K562 (cell line): ENCODE data around the gene KCNMB3. TPM values are rescaled to one million over a fixed set of nuclear protein-coding genes. Genes with fewer than 3 reads are reported as not detected.

Experiments used
- ATAC-seq: fragments of 200-7000 bp; cut with Tn5 transposase; 3 replicates; pipeline ENCODE4 v1.9.1; 2020; ENCODE audit warnings: moderate library complexity
- BruUV-seq: library from RNA; stranded (reverse); fragments of 400-500 nt; replicated peaks from 2 replicates; lab custom pipeline; 2021; lab: Mats Ljungman, UMichigan
- CTCF ChIA-PET: fragments of 300-600 bp; formaldehyde crosslinking; extraction: SDS; loops from one replicate; lab custom pipeline; 2021; ENCODE audit warnings: low intra/inter-chr PET ratio; lab: Yijun Ruan, JAX
- POLR2A ChIA-PET: fragments of 300-600, 350-650 bp; sonication (Branson Sonifier 250); formaldehyde crosslinking; extraction: SDS; loops from one replicate; lab custom pipeline; 2021; ENCODE audit warnings: antibody characterized with exemption, inconsistent platforms; lab: Yijun Ruan, JAX
- DNase-seq, 4 experiments: peaks; one replicate each; pipeline versions ENCODE4 v3.0.0 to v3.0.0-alpha.2; 2011 to 2018; ENCODE audit warnings: low spot score in 3 of 4, mixed read lengths in 3 of 4; ENCODE audit errors: extremely low read depth in 1 of 4
- FAIRE-seq: peaks from 2 replicates; lab custom pipeline; 2011; peaks lifted over from hg19 to GRCh38; lab: Jason Lieb, UNC
- H2AFZ ChIP-seq: 2 replicates; pipeline ENCODE4 v1.6.0; 2011; ENCODE audit warnings: low read depth, low read length, control low read depth, inconsistent platforms
- H3K27ac ChIP-seq: fragments of 200-600 bp; 3 replicates; pipeline ENCODE4 v1.8.0; 2011; ENCODE audit warnings: low read depth, mild to moderate bottlenecking, control low read depth, inconsistent platforms, low read length, moderate library complexity, mixed read lengths; ENCODE audit errors: extremely low read depth
- H3K27me3 ChIP-seq, 2 experiments: fragments of 300-600 bp in 1 of 2; 2 replicates in 1 of 2; 3 replicates in 1 of 2; pipeline versions ENCODE4 v1.6.0 to v1.8.0; 2011; ENCODE audit warnings: inconsistent platforms in 2 of 2, low read length in 2 of 2, mild to moderate bottlenecking in 1 of 2, mixed read lengths in 1 of 2, moderate library complexity in 1 of 2; ENCODE audit not compliant: control insufficient read depth in 2 of 2, insufficient read depth in 2 of 2
- H3K36me3 ChIP-seq: fragments of 300-600 bp; 3 replicates; pipeline ENCODE4 v1.8.0; 2011; ENCODE audit warnings: mild to moderate bottlenecking, low read length, inconsistent platforms; ENCODE audit not compliant: control insufficient read depth, insufficient read depth
- H3K4me1 ChIP-seq, 2 experiments: fragments of 200-600 bp in 1 of 2; replicated peaks in 1 of 2; 2 replicates in 1 of 2; 3 replicates in 1 of 2; pipeline versions ENCODE4 v1.5.1 to v1.8.0; 2011; ENCODE audit warnings: inconsistent platforms in 2 of 2, low read length in 2 of 2, mild to moderate bottlenecking in 1 of 2, mixed read lengths in 1 of 2, moderate library complexity in 1 of 2; ENCODE audit not compliant: control insufficient read depth in 2 of 2, insufficient read depth in 2 of 2
- H3K4me2 ChIP-seq: 2 replicates; pipeline ENCODE4 v1.6.1; 2011; ENCODE audit warnings: low read length, control low read depth, inconsistent platforms, mixed read lengths; ENCODE audit not compliant: insufficient read depth
- H3K4me3 ChIP-seq: fragments of 200-600 bp; sonication (generic), shearing (Covaris generic); 2 replicates; pipeline ENCODE4 v1.5.1; 2016; ENCODE audit warnings: control low read depth, inconsistent platforms
- H3K79me2 ChIP-seq: fragments of 200-600 bp; 3 replicates; pipeline ENCODE4 v1.8.0; 2011; ENCODE audit warnings: low read length, inconsistent platforms; ENCODE audit not compliant: control insufficient read depth, insufficient read depth
- H3K9ac ChIP-seq, 2 experiments: 2 replicates each; pipeline versions ENCODE4 v1.6.0 to v1.6.1; 2011; ENCODE audit warnings: low read depth in 2 of 2, low read length in 2 of 2, control low read depth in 1 of 2, inconsistent platforms in 1 of 2, mild to moderate bottlenecking in 1 of 2, mixed read lengths in 1 of 2; ENCODE audit not compliant: insufficient read depth in 1 of 2
- H3K9me1 ChIP-seq: one replicate; pipeline ENCODE4 v1.6.0; 2011; ENCODE audit warnings: inconsistent platforms, mild to moderate bottlenecking, low read length, moderate library complexity; ENCODE audit not compliant: control insufficient read depth, insufficient read depth
- H3K9me3 ChIP-seq: replicated peaks from 2 replicates; pipeline ENCODE4 v1.5.1; 2011; ENCODE audit warnings: low read depth, low read length, inconsistent platforms; ENCODE audit not compliant: control insufficient read depth, insufficient read depth
- H4K20me1 ChIP-seq: replicated peaks from 2 replicates; pipeline ENCODE4 v1.6.1; 2011; ENCODE audit warnings: low read length, inconsistent platforms, mixed read lengths; ENCODE audit not compliant: control insufficient read depth, insufficient read depth
- ARID1B ChIP-seq: fragments of 450-650 bp; IDR thresholded peaks from 2 replicates; pipeline ENCODE4 v1.6.1; 2016; ENCODE audit warnings: antibody characterized with exemption, mild to moderate bottlenecking, inconsistent platforms
- ATF1 ChIP-seq, 2 experiments: fragments of 450-650 bp in 1 of 2; IDR thresholded peaks; 2 replicates each; pipeline ENCODE4 v1.6.1; 2016; ENCODE audit warnings: missing compliant biosample characterization in 1 of 2, missing genetic modification characterization in 1 of 2
- CBX1 ChIP-seq: sonication (generic); IDR thresholded peaks from 2 replicates; pipeline ENCODE4 v1.6.1; 2016; ENCODE audit warnings: antibody characterized with exemption, low read depth, mild to moderate bottlenecking
- CHD1 ChIP-seq: fragments of 200-600 bp; sonication (generic); IDR thresholded peaks from one replicate; pipeline ENCODE4 v1.6.1; 2012; ENCODE audit warnings: mild to moderate bottlenecking, moderate library complexity, low read length, inconsistent platforms
- HNRNPUL1 ChIP-seq: fragments of 200-400 bp; formaldehyde crosslinking; IDR thresholded peaks from 2 replicates; pipeline ENCODE4 v1.6.1; 2017; ENCODE audit warnings: low read length
- ILF3 ChIP-seq: fragments of 450-650 bp; IDR thresholded peaks from 2 replicates; pipeline ENCODE4 v1.6.1; 2018; ENCODE audit warnings: antibody characterized with exemption, mild to moderate bottlenecking, moderate library complexity, borderline replicate concordance
- KDM1A ChIP-seq, 2 experiments: fragments of 450-650 bp; IDR thresholded peaks; 2 replicates each; pipeline ENCODE4 v1.6.1; 2016; ENCODE audit warnings: mild to moderate bottlenecking in 2 of 2
- NCOA1 ChIP-seq: fragments of 450-650 bp; IDR thresholded peaks from 2 replicates; pipeline ENCODE4 v1.6.1; 2016; ENCODE audit warnings: low read depth
- PML ChIP-seq: IDR thresholded peaks from 2 replicates; pipeline ENCODE4 v1.6.1; 2012; ENCODE audit warnings: low read length, inconsistent platforms
- SMARCA4 ChIP-seq: fragments of 450-650 bp; IDR thresholded peaks from 2 replicates; pipeline ENCODE4 v1.6.1; 2016
- SRSF7 ChIP-seq: fragments of 200-400 bp; formaldehyde crosslinking; optimal IDR thresholded peaks from 2 replicates; pipeline ENCODE3; 2017; ENCODE audit warnings: mild to moderate bottlenecking, low read depth, low read length
- TAL1 ChIP-seq: fragments of 450-650 bp; IDR thresholded peaks from 2 replicates; pipeline ENCODE4 v1.6.1; 2016; ENCODE audit warnings: mild to moderate bottlenecking
- TEAD4 ChIP-seq, 2 experiments: sonication (generic) in 1 of 2; formaldehyde crosslinking in 1 of 2; IDR thresholded peaks; 2 replicates each; pipeline versions ENCODE4 v1.6.1 to v1.8.0; 2012 to 2022; ENCODE audit warnings: borderline replicate concordance in 1 of 2, inconsistent platforms in 1 of 2, low read length in 1 of 2, mild to moderate bottlenecking in 1 of 2, missing genetic modification reagents in 1 of 2
- ZFP36 ChIP-seq: fragments of 150-350 bp; IDR thresholded peaks from 2 replicates; pipeline ENCODE4 v1.6.1; 2018; ENCODE audit warnings: low read length, low read depth; ENCODE audit not compliant: partially characterized antibody
- ZNF23 ChIP-seq: fragments of 250-450 bp; sonication (Bioruptor Pico); IDR thresholded peaks from 2 replicates; pipeline ENCODE4 v1.4.0; 2020; ENCODE audit warnings: mild to moderate bottlenecking
- WGBS: fragments of 100-300 bp; shearing (Covaris generic); methylation state at CpG from one replicate; pipeline ENCODE4 v1.1.6; 2016; ENCODE audit warnings: low coverage, mixed read lengths; ENCODE audit not compliant: insufficient coverage; ENCODE audit errors: missing lambda C conversion rate; 5-methylcytosine and 5-hydroxymethylcytosine counted together
- in situ Hi-C: fragments of 300-500 bp; cut with MboI; formaldehyde crosslinking; loops from 4 replicates; pipeline ENCODE4 v1.15.0; 2018; ENCODE audit warnings: inconsistent platforms, mixed read lengths
- intact Hi-C: fragments of 100-400 bp; cut with micrococcal nuclease; formaldehyde crosslinking; loops from 2 replicates; pipeline ENCODE4 v1.14.2; 2022
- polyA plus RNA-seq, 8 experiments: library from polyadenylated mRNA; depleted of rRNA in 4 of 8; stranded (reverse) in 5 of 8; unstranded in 3 of 8; fragments of >200 nt; fragmentation: Nextera tagmentation in 2 of 8; fragmentation: Illumina TruSeq in 1 of 8; extraction: Ambion mirVana in 2 of 8; extraction: Trizol in 1 of 8; gene quantifications; 2 replicates each; pipeline versions ENCODE4 v1.2.1 to v1.2.3, GENCODE V29; 2011 to 2014; ENCODE audit warnings: inconsistent platforms in 1 of 8, missing spikeins in 1 of 8
- total RNA-seq, 7 experiments: library from RNA; depleted of rRNA in 6 of 7; stranded (reverse); fragments of >200 nt in 6 of 7; fragmentation: Illumina TruSeq in 2 of 7; extraction: Trizol in 2 of 7; gene quantifications; 2 replicates each; pipeline versions ENCODE4 v1.2.1 to v1.2.3, GENCODE V29; 2011 to 2021; ENCODE audit warnings: low replicate concordance in 1 of 7
- TF ChIP-seq, protein P1 (sequence below): sonication (generic); IDR thresholded peaks from 2 replicates; pipeline ENCODE4 v1.6.1; 2016
- TF ChIP-seq, protein P2 (sequence below): sonication (generic); formaldehyde crosslinking; IDR thresholded peaks from 2 replicates; pipeline ENCODE4 v1.8.0; 2022; ENCODE audit warnings: mild to moderate bottlenecking, low read depth, missing genetic modification reagents
- TF ChIP-seq, protein P3 (sequence below), 3 experiments: fragments of 200-800 bp in 1 of 3; fragments of 250-450 bp in 1 of 3; fragments of 450-650 bp in 1 of 3; sonication (Bioruptor Pico) in 1 of 3; sonication (Bioruptor generic) in 1 of 3; formaldehyde crosslinking in 1 of 3; IDR thresholded peaks; 2 replicates each; pipeline versions ENCODE4 v1.6.1 to v1.8.0; 2016 to 2022; ENCODE audit warnings: mild to moderate bottlenecking in 2 of 3, missing genetic modification characterization in 2 of 3, missing compliant biosample characterization in 1 of 3, moderate library complexity in 1 of 3

The KCNMB3 gene
- total and polyA plus RNA-seq, 9 of the 15 experiments (the other 6 are each of a cell fraction or from before 2014, with no cell fraction given): 7.0 to 21.1 (median 14.3) TPM

DNA sequence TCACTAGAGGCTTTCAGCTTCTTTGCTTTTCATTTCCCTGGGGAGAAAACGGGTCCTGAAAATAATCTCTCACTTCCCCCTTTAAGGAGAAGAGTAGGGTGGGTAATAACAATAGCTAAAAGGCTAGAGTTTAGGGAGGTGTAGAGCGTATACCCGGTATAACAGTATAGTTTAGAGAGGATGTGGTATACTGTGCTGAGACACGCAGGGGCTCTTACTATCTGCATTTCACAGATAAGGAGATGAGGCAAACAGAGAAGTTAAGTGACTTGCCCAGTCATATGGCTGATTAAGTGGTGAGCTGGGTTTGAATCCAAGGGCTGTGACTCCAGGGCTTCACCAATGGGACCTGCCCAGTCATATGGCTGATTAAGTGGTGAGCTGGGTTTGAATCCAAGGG lies 15.0 kb upstream of the KCNMB3 start:
- Histone ChIP-seq H3K4me1 (peaks cover 34 to 46% of the 10 kb centered on the region in 2 experiments), H3K9ac (peak overlapping the region in 1 of 2 experiments; percentile 56; a peak in 2 of 4 replicates), H3K9me3 (0 out of 2 replicates have a peak, but pooled peaks cover 4% of the 10 kb centered on the region), H3K79me2 (peaks cover 3% of the 10 kb centered on the region; the same call in 2 of the 3 replicates), H3K9me1 (no peaks in the 10 kb centered on the region), H3K27ac (peak overlapping the region; percentile 75), H3K27me3 (no peaks in the 10 kb centered on the region), H4K20me1 (no peaks in the 10 kb centered on the region), H2AFZ (peak overlapping the region; percentile 74), H3K4me3 (no peak overlapping the region), H3K36me3 (no peaks in the 10 kb centered on the region), H3K4me2 (peak overlapping the region; percentile 65)
- FAIRE-seq (peak; percentile 97), DNase-seq (peak in 3 of 4 experiments; percentile 42 to 86 (median 83)), ATAC-seq (peak; percentile 77)
- in situ Hi-C loops: no loop called here
- ChIA-PET CTCF (no interaction called here), POLR2A (interaction anchor here (1.1 to 1.8 kb wide), 2 partner anchors 10 to 36 kb away, joined by 3 to 5 read pairs; no protein-coding TSS in a partner anchor)
- intact Hi-C loops: no loop called here
- BruUV-seq: no TSS peak
- whole genome bisulfite sequencing: 0% methylated on average over 4 of the region's 4 CpGs
- TF ChIP-seq ARID1B: peak; percentile 91
- TF ChIP-seq SMARCA4: peak; percentile 85
- no peak for TF ChIP-seq NCOA1
- no peak for TF ChIP-seq HNRNPUL1
- peak; percentile 55 to 80; a peak in 3 of 4 replicates for TF ChIP-seq KDM1A (IDR thresholded peaks at IDR 0.05)
- TF ChIP-seq ZNF23 (CRISPR knock-in tag): no peak
- TF ChIP-seq TAL1: peak; percentile 73
- TF ChIP-seq ATF1 (CRISPR knock-in tag; IDR thresholded peaks at IDR 0.05): no peak
- TF ChIP-seq ATF1 (tag; IDR thresholded peaks at IDR 0.05): no peak
- TF ChIP-seq CHD1: no peak
- TF ChIP-seq, protein P1, sequence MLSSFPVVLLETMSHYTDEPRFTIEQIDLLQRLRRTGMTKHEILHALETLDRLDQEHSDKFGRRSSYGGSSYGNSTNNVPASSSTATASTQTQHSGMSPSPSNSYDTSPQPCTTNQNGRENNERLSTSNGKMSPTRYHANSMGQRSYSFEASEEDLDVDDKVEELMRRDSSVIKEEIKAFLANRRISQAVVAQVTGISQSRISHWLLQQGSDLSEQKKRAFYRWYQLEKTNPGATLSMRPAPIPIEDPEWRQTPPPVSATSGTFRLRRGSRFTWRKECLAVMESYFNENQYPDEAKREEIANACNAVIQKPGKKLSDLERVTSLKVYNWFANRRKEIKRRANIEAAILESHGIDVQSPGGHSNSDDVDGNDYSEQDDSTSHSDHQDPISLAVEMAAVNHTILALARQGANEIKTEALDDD: peak; percentile 91
- TF ChIP-seq, protein P2, sequence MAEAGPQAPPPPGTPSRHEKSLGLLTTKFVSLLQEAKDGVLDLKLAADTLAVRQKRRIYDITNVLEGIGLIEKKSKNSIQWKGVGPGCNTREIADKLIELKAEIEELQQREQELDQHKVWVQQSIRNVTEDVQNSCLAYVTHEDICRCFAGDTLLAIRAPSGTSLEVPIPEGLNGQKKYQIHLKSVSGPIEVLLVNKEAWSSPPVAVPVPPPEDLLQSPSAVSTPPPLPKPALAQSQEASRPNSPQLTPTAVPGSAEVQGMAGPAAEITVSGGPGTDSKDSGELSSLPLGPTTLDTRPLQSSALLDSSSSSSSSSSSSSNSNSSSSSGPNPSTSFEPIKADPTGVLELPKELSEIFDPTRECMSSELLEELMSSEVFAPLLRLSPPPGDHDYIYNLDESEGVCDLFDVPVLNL (CRISPR knock-in tag): no peak
- peak; percentile 72 for TF ChIP-seq ZFP36
- TF ChIP-seq, protein P3, sequence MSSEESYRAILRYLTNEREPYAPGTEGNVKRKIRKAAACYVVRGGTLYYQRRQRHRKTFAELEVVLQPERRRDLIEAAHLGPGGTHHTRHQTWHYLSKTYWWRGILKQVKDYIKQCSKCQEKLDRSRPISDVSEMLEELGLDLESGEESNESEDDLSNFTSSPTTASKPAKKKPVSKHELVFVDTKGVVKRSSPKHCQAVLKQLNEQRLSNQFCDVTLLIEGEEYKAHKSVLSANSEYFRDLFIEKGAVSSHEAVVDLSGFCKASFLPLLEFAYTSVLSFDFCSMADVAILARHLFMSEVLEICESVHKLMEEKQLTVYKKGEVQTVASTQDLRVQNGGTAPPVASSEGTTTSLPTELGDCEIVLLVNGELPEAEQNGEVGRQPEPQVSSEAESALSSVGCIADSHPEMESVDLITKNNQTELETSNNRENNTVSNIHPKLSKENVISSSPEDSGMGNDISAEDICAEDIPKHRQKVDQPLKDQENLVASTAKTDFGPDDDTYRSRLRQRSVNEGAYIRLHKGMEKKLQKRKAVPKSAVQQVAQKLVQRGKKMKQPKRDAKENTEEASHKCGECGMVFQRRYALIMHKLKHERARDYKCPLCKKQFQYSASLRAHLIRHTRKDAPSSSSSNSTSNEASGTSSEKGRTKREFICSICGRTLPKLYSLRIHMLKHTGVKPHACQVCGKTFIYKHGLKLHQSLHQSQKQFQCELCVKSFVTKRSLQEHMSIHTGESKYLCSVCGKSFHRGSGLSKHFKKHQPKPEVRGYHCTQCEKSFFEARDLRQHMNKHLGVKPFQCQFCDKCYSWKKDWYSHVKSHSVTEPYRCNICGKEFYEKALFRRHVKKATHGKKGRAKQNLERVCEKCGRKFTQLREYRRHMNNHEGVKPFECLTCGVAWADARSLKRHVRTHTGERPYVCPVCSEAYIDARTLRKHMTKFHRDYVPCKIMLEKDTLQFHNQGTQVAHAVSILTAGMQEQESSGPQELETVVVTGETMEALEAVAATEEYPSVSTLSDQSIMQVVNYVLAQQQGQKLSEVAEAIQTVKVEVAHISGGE (CRISPR knock-in tag; IDR thresholded peaks at IDR 0.05): no peak
- TF ChIP-seq PML: peak; percentile 38; the same call in 1 of the 2 replicates
- no peak for TF ChIP-seq ILF3
- peak; percentile 82 for TF ChIP-seq TEAD4 (IDR thresholded peaks at IDR 0.05; ENCODE audit: low read length)
- TF ChIP-seq TEAD4 (CRISPR knock-in tag; IDR thresholded peaks at IDR 0.05; ENCODE audit: borderline replicate concordance): no peak
- peak; percentile 28; the same call in 1 of the 2 replicates for TF ChIP-seq CBX1
- TF ChIP-seq SRSF7: no peak
